H1 (cell line): ENCODE measurements around the gene SPSB2. TPM values are rescaled to one million over a fixed set of nuclear protein-coding genes. Genes with fewer than 3 reads are reported as not detected.

ENCODE experiments used
- CTCF ChIP-seq, 3 experiments: IDR thresholded peaks; 1 replicate in 2 of 3; 2 replicates in 1 of 3; pipeline versions ENCODE4 v1.5.1 to v1.6.1; 2011; ENCODE audit warnings: low read length in 3 of 3, mild to moderate bottlenecking in 3 of 3, inconsistent platforms in 2 of 3, low read depth in 1 of 3, moderate library complexity in 1 of 3; ENCODE audit not compliant: insufficient read depth in 1 of 3; ENCODE audit errors: control extremely low read depth in 1 of 3
- polyA plus RNA-seq, 7 experiments: library from polyadenylated mRNA; depleted of rRNA in 3 of 7; stranded (reverse) in 5 of 7; unstranded in 2 of 7; fragments of >200 nt in 5 of 7; fragments of 200-250 nt in 2 of 7; gene quantifications; 1 replicate in 5 of 7; 2 replicates in 1 of 7; 4 replicates in 1 of 7; pipeline versions ENCODE4 v1.2.1 to v1.2.3, GENCODE V29; 2011 to 2013; ENCODE audit warnings: missing spikeins in 2 of 7, mixed read lengths in 2 of 7
- total RNA-seq: library from RNA; stranded (reverse); fragmentation: NEBNext Ultra II Directional; extraction: Animal tissue kit (Norgen Biotek cat#: 25700); gene quantifications from 2 replicates; pipeline ENCODE4 v1.2.1, GENCODE V29; 2021

Gene SPSB2
- total and polyA plus RNA-seq, 2 of the 8 experiments (the other 6 are each of a cell fraction or from before 2014, with no cell fraction given) = 13.0 to 23.2 TPM

GRCh38 chr12:6824085-6824775 is 48.9 kb downstream of the SPSB2 start (continued):
- TF ChIP-seq CTCF (IDR thresholded peaks at IDR 0.05; ENCODE audit: control extremely low read depth in 1 of 3, insufficient read depth in 1 of 3, low read depth in 1 of 3, low read length in 3 of 3) = peak in 1 of 3 experiments; percentile 6; a peak in 1 of 4 replicates
